ENCODE measurements around the gene MYOM1. TPM values are rescaled to one million over a fixed set of nuclear protein-coding genes. Genes with fewer than 3 reads are reported as not detected.

Gene MYOM1
- total and polyA plus RNA-seq, 2 donors (not counting 3 experiments of a cell fraction or from before 2014, with no cell fraction given), result 0.08 TPM; not detected in 1

GRCh38 chr18:3079653-3080052, 140.1 kb downstream of the MYOM1 start:
- dilution Hi-C loops (cut with MboI; ENCODE audit: extremely low pct_ligation_motif_present, low sequenced_read_pairs) (no loop called here), intact Hi-C loops (cut with micrococcal nuclease) (no loop called here)
- no TSS peak for BruUV-seq (replicated peaks)
- Histone ChIP-seq H3K27me3 (ENCODE audit: control insufficient read depth in 2 of 2, insufficient read depth in 2 of 2, low read length in 2 of 2) (no peaks in the 10 kb centered on the region), H4K20me1 (replicated peaks; ENCODE audit: control insufficient read depth, extremely low read depth, insufficient read depth, low read length) (no peaks in the 10 kb centered on the region), H3K4me3 (replicated peaks in 1 of 3; ENCODE audit: insufficient read depth in 1 of 3, low read depth in 1 of 3, low read length in 3 of 3) (no peak overlapping the region), H2AFZ (ENCODE audit: low read depth, low read length) (no peak overlapping the region), H3K9me1 (replicated peaks; ENCODE audit: control insufficient read depth, extremely low read depth, insufficient read depth, low read length) (no peaks in the 10 kb centered on the region), H3K79me2 (ENCODE audit: control insufficient read depth, insufficient read depth, low read length) (no peaks in the 10 kb centered on the region), H3K9me3 (replicated peaks; ENCODE audit: control insufficient read depth, insufficient read depth, low read length) (no peaks in the 10 kb centered on the region), H3K9ac (replicated peaks; ENCODE audit: extremely low read depth, insufficient read depth, low read length) (no peak overlapping the region), H3K4me1 (ENCODE audit: control insufficient read depth, extremely low read depth, insufficient read depth, low read length) (peaks cover 35% of the 10 kb centered on the region), H3K4me2 (ENCODE audit: insufficient read depth, low read length) (no peak overlapping the region), H3K36me3 (ENCODE audit: control insufficient read depth in 2 of 2, extremely low read depth in 1 of 2, insufficient read depth in 2 of 2, low read length in 2 of 2) (no peaks in the 10 kb centered on the region), H3K27ac (ENCODE audit: insufficient read depth, low read depth, low read length) (no peak overlapping the region)
- ChIA-PET POLR2A (no interaction called here), CTCF (interaction anchor here (1.0 to 10.1 kb wide), 4 partner anchors 10 to 49 kb away, joined by 3 to 104 read pairs (median 4); no protein-coding TSS in a partner anchor)
- FAIRE-seq (no peak), DNase-seq (ENCODE audit: low read depth, low spot score) (no peak)
- TF ChIP-seq MAX (IDR thresholded peaks at IDR 0.05; ENCODE audit: insufficient read depth, insufficient read length) (no peak), CTCF (IDR thresholded peaks at IDR 0.05; ENCODE audit: extremely low read depth in 1 of 2, insufficient read depth in 1 of 2, low read depth in 1 of 2, low read length in 2 of 2) (no peak), POLR2A (IDR thresholded peaks at IDR 0.05; ENCODE audit: low read depth, low read length) (no peak), POLR2AphosphoS5 (IDR thresholded peaks at IDR 0.05; ENCODE audit: insufficient read depth, low read depth, low read length) (no peak), JUN (IDR thresholded peaks at IDR 0.05; ENCODE audit: borderline replicate concordance, insufficient read depth, insufficient read length, low read depth) (no peak), GATA2 (IDR thresholded peaks at IDR 0.05; ENCODE audit: insufficient read depth, insufficient read length, low read depth, low read length) (no peak), EZH2 (IDR thresholded peaks at IDR 0.05; ENCODE audit: borderline replicate concordance, low read depth, low read length, severe bottlenecking) (no peak), FOS (IDR thresholded peaks at IDR 0.05; ENCODE audit: borderline replicate concordance, insufficient read depth, low read length) (no peak), MYC (IDR thresholded peaks at IDR 0.05; ENCODE audit: low read depth, low read length) (no peak)
